NCI-H82 (cell line): ENCODE results near the gene ZBTB7B.

ENCODE experiments used
- DNase-seq: peaks from one replicate; lab custom pipeline; 2025; lab: John Stamatoyannopoulos, UW

The ZBTB7B gene

GRCh38 chr1:155061381-155062150 is 59.0 kb downstream of the ZBTB7B start:
- peak; percentile 97 for DNase-seq

- peak; percentile 75 for DNase-seq
These were observed 59.6 kb downstream of the ZBTB7B start for GRCh38 chr1:155062151-155062686.

- DNase-seq, result peak; percentile 88
These were observed 60.3 kb downstream of the ZBTB7B start for GRCh38 chr1:155062702-155063411.

- DNase-seq, result peak; percentile 92
These were observed 61.0 kb downstream of the ZBTB7B start, which contains the start of gene EFNA4 for GRCh38 chr1:155063550-155064110. Gene EFNA4, plus strand, starts transcription at chr1:155063740. Its CDS starts 84 bp downstream, at chr1:155063824.

GRCh38 chr1:155064111-155064831 is 61.7 kb downstream of the ZBTB7B start:
- DNase-seq, result peak; percentile 76

- DNase-seq, result peak; percentile 41
These were observed 62.3 kb downstream of the ZBTB7B start for GRCh38 chr1:155064832-155065429.

- DNase-seq, result no peak
These were observed 64.2 kb downstream of the ZBTB7B start for GRCh38 chr1:155066777-155067176.
